ENCODE measurements around the gene PPM1E. TPM values are rescaled to one million over a fixed set of nuclear protein-coding genes. Genes with fewer than 3 reads are reported as not detected.

The PPM1E gene
- total RNA-seq, 1 donor from 2014 or later, result 0.05 TPM

GRCh38 chr17:59030811-59031210 is 275.2 kb downstream of the PPM1E start:
- intact Hi-C loops (cut with micrococcal nuclease), result no loop called here

Other genes starting within 250 kb of the PPM1E start
- 57.3 and 59.7 TPM in 2 replicates for gene MTMR4, start 241.2 kb upstream of the PPM1E start, total RNA-seq
- 0.23 and 0.52 TPM in 2 replicates for gene TEX14, start 63.8 kb upstream of the PPM1E start, total RNA-seq
- 59.2 and 63.1 TPM in 2 replicates for gene RAD51C, start 63.3 kb upstream of the PPM1E start, total RNA-seq

All from T-helper 2 cell treated with Interferon-gamma antibody and Interleukin-4, amounts not matched to agents 100 ng/mL and 5 ng/mL, for 36 hours (primary cell).